NB4 (cell line): ENCODE measurements around the gene NATD1.

Experiments
- MAX ChIP-seq: IDR thresholded peaks from 2 replicates; pipeline ENCODE4 v1.6.1; 2011; ENCODE audit warnings: low read depth, low read length
- TF ChIP-seq, protein P1 (sequence below): IDR thresholded peaks from one replicate; pipeline ENCODE4 v1.5.1; 2012; ENCODE audit warnings: low read depth, low read length

GRCh38 chr17:21291357-21291756 is 38.1 kb upstream of the NATD1 start:
- TF ChIP-seq MAX, result no peak
- TF ChIP-seq, protein P1, sequence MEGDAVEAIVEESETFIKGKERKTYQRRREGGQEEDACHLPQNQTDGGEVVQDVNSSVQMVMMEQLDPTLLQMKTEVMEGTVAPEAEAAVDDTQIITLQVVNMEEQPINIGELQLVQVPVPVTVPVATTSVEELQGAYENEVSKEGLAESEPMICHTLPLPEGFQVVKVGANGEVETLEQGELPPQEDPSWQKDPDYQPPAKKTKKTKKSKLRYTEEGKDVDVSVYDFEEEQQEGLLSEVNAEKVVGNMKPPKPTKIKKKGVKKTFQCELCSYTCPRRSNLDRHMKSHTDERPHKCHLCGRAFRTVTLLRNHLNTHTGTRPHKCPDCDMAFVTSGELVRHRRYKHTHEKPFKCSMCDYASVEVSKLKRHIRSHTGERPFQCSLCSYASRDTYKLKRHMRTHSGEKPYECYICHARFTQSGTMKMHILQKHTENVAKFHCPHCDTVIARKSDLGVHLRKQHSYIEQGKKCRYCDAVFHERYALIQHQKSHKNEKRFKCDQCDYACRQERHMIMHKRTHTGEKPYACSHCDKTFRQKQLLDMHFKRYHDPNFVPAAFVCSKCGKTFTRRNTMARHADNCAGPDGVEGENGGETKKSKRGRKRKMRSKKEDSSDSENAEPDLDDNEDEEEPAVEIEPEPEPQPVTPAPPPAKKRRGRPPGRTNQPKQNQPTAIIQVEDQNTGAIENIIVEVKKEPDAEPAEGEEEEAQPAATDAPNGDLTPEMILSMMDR, result no peak
